Activated CD8-positive, alpha-beta memory T cell treated with anti-CD3 and anti-CD28 coated beads, Interleukin-2, amount 50 U/mL, for 4 hours (primary cell): Measurements from ENCODE around the gene TRIM44.
"Not testable (repeated sequence)": the region's sequence is repeated elsewhere in the genome, so short reads cannot be mapped to it uniquely, and the experiment has no call there.

Experiments
- DNase-seq: peaks from one replicate; pipeline ENCODE4 v3.0.0-alpha.2; 2020

TRIM44 gene

DNA sequence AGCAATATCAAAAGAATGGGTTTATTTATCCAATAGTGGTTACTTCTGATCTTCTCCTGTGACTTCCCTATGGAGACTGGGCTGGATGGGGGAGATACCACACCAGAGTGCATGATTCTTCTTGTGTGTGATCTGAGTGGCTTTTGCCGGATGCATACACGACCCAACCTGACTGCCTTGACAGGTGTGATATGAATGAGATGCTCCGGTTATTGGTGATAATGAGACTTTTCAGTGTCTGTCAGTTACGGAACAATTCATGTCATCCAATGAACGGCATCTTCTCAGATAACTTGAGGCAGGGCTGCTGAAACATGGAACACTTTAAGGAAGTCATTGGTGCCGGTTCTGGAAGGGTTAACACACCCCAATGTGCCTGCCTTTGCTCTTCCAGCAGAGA lies 26.6 kb upstream of the TRIM44 start:
- no peak for DNase-seq

DNA sequence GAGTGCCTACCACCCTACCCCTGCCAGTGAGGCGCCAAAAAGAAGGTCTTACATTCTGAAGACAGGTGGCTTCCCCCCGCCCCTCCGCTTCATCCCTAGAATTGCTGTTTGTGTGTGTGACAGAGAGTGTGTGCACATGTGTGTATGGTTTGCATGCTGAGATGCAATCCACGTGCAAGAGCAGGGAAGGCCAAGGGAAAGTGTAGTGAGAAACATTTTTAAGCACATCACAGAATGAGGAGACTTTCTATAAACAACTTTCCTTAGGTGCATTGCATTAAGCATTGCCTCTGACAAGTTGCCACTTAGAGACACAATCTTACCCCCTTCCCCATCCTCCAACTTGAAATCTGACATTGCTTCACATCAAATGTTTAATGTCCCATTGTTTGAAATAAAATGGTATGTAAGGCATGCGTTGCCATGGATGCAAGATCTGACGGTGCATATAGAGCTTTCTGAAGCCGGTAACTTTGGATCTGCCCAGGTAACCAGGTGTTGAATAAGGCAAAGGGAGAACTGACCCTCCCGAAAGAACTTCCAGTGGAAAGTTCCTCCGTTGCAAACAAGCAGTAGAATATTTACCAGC lies 22.9 kb upstream of the TRIM44 start:
- DNase-seq = no peak

GRCh38 chr11:35641171-35641897 lies 21.2 kb upstream of the TRIM44 start:
- DNase-seq = no peak

DNA sequence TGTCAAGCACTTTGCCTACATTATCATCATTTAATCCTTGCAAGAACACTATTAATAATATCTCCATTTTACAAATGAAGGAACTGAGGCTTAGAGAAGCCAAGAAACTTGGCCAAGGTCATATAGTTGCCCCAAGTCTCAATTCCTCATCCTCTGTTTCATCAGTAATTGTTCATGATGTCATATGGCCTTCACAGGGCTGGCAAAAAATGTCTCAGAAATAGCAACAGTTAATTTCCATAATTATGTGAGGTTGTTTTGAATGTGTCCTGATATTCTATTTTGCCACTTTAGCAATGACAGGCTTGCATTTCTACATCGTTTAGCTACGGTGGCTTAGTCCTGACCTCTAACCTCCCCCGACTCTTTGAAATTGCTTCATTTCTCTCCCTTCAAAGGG lies 20.6 kb upstream of the TRIM44 start:
- no peak for DNase-seq

DNA sequence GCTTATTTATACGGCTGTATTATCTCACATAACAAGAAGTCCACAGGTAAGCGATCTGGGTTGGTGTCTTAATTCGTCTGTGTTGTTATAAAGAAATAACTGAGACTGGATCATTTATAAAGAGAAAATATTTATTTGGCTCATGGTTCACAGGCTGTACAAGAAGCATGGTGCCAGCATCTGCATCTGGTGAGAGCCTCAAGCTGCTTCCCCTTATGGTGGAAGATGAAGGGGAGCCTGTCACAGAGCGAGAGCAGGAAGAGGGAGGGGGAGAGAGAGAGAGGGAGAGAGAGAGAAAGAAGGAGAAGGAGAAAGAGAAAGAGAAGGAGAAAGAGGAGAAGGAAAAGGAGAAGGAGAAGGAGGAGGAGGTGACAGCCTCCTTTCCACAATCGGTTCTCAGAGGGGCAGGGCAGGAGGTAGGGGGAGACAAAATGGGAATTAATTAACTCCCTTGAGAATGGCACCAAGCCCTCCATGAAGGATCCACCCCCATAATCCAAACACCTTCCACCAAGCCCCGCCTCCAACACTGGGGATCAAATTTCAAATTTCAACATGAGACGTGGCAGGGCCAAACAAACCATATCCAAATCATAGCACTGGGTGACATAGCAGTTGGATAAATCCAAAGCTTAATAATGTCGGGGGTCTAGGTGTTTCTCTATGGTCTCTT lies 15.0 kb upstream of the TRIM44 start:
- DNase-seq = no peak

DNA sequence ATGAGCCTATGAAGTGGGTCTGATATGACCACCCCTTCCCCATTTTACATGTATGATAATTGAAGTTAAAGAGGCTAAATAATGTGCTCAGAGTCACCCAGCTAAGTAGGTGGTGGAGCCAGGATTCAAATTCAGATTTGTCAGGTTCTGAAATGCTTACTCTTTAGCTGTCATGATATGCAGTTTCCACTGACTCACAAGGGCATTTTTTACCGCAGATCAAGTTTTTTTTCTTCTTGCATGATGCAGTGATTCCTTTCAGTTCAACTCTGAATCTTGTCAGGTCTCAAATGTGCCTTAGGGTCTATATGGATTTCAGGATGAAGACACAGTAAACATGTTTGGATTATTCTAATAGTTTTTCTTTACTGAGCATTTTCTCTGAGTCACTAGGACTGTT lies 12.6 kb upstream of the TRIM44 start:
- DNase-seq = no peak

GRCh38 chr11:35650467-35650866 lies 12.1 kb upstream of the TRIM44 start:
- DNase-seq = no peak

- DNase-seq = no peak
Observed at GRCh38 chr11:35651263-35651662, 11.3 kb upstream of the TRIM44 start.

GRCh38 chr11:35652786-35653185 lies 9.8 kb upstream of the TRIM44 start:
- not testable (repeated sequence) for DNase-seq

GRCh38 chr11:35654711-35655110 lies 7.9 kb upstream of the TRIM44 start:
- no peak for DNase-seq

DNA sequence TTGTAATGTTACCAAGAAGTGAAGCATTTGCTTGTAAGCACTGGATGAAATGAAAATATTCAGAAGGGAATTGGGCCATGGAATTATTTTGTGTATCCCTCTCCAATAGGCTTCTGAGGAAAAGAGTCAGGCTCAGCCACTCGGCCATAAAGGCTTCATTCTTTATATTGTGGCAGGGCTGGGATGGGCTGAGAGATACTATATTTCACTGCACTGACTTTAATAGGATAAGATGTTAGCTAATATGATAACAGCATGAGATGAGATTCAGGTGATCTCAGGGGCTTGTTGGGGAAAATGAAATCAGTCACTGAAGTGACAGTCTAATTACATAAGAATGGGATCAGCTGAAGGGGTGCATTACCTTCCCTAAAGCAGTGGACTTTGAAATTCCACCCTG lies 7.3 kb upstream of the TRIM44 start:
- DNase-seq = no peak

DNA sequence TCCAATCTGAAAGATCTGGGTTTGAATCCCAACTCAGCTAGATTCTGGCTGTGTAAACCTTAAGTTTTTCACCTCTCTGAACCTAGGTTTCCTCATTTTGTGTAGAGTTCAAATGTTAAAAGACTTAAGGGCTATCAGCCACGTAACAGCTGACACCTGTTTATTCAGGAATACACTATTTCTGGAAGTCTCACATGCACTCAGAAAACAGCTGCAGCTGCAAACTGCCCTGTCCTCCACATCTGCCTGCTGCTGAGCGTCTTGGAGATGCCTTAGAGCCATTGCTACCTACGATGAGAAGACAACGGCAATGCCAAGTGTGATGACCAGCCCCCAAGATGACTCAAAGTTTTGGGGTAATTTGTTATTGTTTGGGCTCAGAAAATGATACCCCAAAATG lies 6.7 kb upstream of the TRIM44 start:
- no peak for DNase-seq

DNA sequence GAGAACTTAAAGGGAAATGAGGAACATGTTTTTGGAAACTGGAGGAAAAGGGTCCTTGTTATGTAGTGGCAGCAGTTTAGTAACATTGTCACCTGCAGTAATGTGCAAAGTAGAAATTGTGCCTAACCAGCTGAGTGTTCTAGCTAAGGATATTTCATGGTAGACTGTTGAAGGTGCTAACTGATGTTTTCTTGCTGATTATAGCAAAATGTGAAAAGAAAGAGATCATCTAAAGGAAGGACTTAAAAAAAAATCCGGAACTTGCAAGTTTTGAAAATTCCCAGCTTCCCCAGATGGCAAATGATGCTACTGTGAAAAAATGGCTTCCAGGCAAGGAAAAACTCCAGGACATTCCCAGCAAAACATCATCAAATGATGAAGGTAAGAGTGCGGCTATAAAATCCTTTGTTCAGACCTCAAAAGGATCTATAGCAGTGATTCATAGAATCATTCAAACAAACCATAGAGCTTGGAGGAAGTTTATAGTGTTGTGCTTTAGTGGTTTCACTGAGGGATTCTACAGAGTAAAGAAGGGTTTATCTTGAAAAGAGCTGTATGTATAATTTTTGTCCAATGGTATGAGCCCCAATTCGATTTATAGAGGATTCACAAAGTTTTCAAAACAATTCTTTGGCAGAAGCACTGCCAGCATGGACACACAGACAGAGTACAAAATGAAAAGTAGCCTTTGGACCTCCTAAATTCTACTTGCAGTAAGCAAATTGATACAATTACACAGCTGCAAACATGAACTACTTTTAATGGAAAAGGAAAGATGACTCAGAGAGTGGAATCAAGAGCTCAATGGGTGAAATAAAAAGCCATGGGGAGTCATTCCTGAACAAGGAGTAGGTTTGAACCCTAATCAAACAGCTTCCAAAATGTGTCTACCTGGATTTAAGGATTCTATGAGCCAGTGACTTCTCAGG lies 4.3 kb upstream of the TRIM44 start:
- no peak for DNase-seq

- no peak for DNase-seq
Observed at GRCh38 chr11:35661534-35661933, 1.0 kb upstream of the TRIM44 start.

- DNase-seq = no peak
Observed at GRCh38 chr11:35662061-35662648, 420 bp upstream of the TRIM44 start.

- DNase-seq = no peak
Observed at GRCh38 chr11:35663408-35663702, 780 bp downstream of the TRIM44 start.

- DNase-seq = no peak
Observed at GRCh38 chr11:35664977-35665441, 2.4 kb downstream of the TRIM44 start.

- no peak for DNase-seq
Observed at GRCh38 chr11:35667257-35667656, 4.7 kb downstream of the TRIM44 start.

GRCh38 chr11:35668350-35668749 lies 5.8 kb downstream of the TRIM44 start:
- not testable (repeated sequence) for DNase-seq

GRCh38 chr11:35671396-35672127 lies 9.0 kb downstream of the TRIM44 start:
- no peak for DNase-seq

DNA sequence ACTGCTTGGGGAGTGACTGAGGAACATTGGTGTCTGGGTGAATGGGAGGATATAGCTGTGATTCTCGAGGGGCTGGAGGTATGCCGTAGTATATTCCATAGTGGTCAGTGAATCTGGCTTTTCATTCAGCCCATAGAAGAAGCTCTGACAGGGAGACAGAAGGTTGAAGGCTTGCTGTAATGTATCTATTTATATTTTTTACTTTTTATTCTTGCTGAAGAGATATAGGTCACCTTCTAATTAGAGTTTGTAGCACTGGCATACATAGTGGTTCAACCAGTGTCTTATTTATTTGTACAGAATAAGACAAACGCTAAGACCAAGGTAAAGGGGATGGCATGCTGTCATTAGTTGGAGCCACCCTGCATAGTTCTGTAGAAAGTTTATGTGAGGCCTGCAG lies 10.0 kb downstream of the TRIM44 start:
- DNase-seq = no peak

DNA sequence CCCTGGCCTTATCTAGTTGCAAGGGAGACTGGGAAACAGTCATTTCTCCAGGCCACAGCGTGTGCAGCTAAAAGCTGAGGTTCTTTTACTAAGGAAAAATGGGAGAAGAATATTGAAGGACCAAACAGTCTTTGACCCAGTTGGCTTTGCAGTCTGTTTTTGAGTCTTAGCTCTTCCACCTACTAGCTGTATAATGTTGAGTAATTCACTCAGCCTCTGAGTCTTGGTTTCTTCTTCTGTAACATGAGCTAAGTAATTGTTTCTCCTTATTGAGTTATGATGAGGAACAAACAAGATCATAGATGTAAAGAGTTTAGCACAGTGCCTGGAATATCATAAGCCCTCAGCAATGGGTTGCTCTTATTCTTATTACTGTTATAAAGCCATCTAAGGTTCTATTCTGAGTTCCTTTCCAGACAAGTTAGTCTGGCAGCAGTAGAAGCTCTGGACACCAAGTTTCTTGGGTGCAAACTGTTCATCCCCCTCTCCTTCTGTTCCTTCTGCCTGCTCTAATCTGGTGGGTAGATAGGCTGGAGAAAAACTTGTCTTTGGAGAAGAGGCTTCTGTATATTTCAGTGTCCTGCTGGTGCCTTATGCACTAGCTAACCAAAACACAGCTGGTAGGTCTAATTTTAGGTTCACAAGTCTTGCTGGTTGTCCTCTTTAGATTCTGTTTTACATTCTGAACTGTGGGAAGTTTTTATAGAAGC lies 13.5 kb downstream of the TRIM44 start:
- DNase-seq = no peak
